Measurements from ENCODE around the gene TUBA3D. TPM values are rescaled to one million over a fixed set of nuclear protein-coding genes. Genes with fewer than 3 reads are reported as not detected.

Gene TUBA3D
- total and polyA plus RNA-seq, 9 of the 15 experiments (the other 6 are each of a cell fraction or from before 2014, with no cell fraction given), result not detected

- TF ChIP-seq HMGXB4 (CRISPR knock-in tag; IDR thresholded peaks at IDR 0.05), result peak; percentile 95; the same call in 1 of the 2 replicates
- TF ChIP-seq NBN (IDR thresholded peaks at IDR 0.05; ENCODE audit: low read depth), result peak; percentile 61; the same call in 1 of the 2 replicates
- no peak for TF ChIP-seq POLR2AphosphoS2 (IDR thresholded peaks at IDR 0.05; ENCODE audit: low read length)
- TF ChIP-seq ARID1B (IDR thresholded peaks at IDR 0.05), result no peak
- no peak for TF ChIP-seq HNRNPUL1 (IDR thresholded peaks at IDR 0.05; ENCODE audit: low read length)
- TF ChIP-seq KLF13 (tag; IDR thresholded peaks at IDR 0.05; ENCODE audit: borderline replicate concordance, low read depth), result peak; percentile 59; the same call in 1 of the 2 replicates
- peak; percentile 61 to 69; a peak in 2 of 4 replicates for TF ChIP-seq UBTF (IDR thresholded peaks at IDR 0.05; ENCODE audit: borderline replicate concordance in 1 of 2, low read depth in 2 of 2, low read length in 2 of 2)
- no peak for TF ChIP-seq ARHGAP35 (IDR thresholded peaks at IDR 0.05; ENCODE audit: partially characterized antibody)
- TF ChIP-seq PHB2 (IDR thresholded peaks at IDR 0.05; ENCODE audit: low read depth), result no peak
- peak; percentile 95 for TF ChIP-seq CTCFL (IDR thresholded peaks at IDR 0.05; ENCODE audit: borderline replicate concordance, insufficient read depth, low read depth, low read length, poor library complexity, severe bottlenecking)
- TF ChIP-seq ARID4B (CRISPR knock-in tag; IDR thresholded peaks at IDR 0.05), result peak; percentile 89
- no peak for TF ChIP-seq SP2 (IDR thresholded peaks at IDR 0.05; ENCODE audit: extremely low read depth, low read depth, low read length, poor library complexity, severe bottlenecking)
- no peak for TF ChIP-seq NCOA2 (IDR thresholded peaks at IDR 0.05; ENCODE audit: partially characterized antibody in 2 of 2)
- TF ChIP-seq ZNF217 (CRISPR knock-in tag; IDR thresholded peaks at IDR 0.05), result no peak
- no peak for TF ChIP-seq SNIP1 (IDR thresholded peaks at IDR 0.05; ENCODE audit: low read depth)
These were observed 16.7 kb downstream of the TUBA3D start (continued) for GRCh38 chr2:131492418-131493198.

Measured in K562 (cell line).